Thymus (tissue), 11 donors: ENCODE data around the gene PDK4. TPM values are rescaled to one million over a fixed set of nuclear protein-coding genes. Genes with fewer than 3 reads are reported as not detected.
A peak's percentile ranks its signal among the peaks of the same experiment; 100 is the strongest.

Experiments used
- DNase-seq, 9 donors: peaks; one replicate each; pipeline ENCODE4 v3.0.0-alpha.2; 2013; ENCODE audit warnings: low spot score in 9 of 9, low read depth in 6 of 9, missing footprints in 1 of 9
- H3K27ac ChIP-seq, 2 donors: one replicate each; pipeline ENCODE4 v1.5.1; 2013; ENCODE audit warnings: control low read depth in 1 of 2, low read depth in 1 of 2, low read length in 1 of 2, mild to moderate bottlenecking in 1 of 2, moderate library complexity in 1 of 2
- H3K27me3 ChIP-seq, 2 donors: one replicate each; pipeline ENCODE4 v1.5.1; 2013; ENCODE audit warnings: low read length in 1 of 2; ENCODE audit not compliant: control insufficient read depth in 2 of 2, insufficient read depth in 1 of 2
- H3K36me3 ChIP-seq, 2 donors: one replicate each; pipeline ENCODE4 v1.5.1; 2013; ENCODE audit warnings: low read length in 1 of 2, mild to moderate bottlenecking in 1 of 2, moderate library complexity in 1 of 2; ENCODE audit not compliant: control insufficient read depth in 2 of 2, insufficient read depth in 2 of 2
- H3K4me1 ChIP-seq, 2 donors: one replicate each; pipeline ENCODE4 v1.5.1; 2013; ENCODE audit warnings: low read length in 2 of 2; ENCODE audit not compliant: control insufficient read depth in 2 of 2, insufficient read depth in 2 of 2
- H3K4me3 ChIP-seq, 2 donors: one replicate each; pipeline ENCODE4 v1.5.1; 2013; ENCODE audit warnings: low read length in 2 of 2, control low read depth in 1 of 2, mild to moderate bottlenecking in 1 of 2
- H3K9me3 ChIP-seq, 2 donors: one replicate each; pipeline ENCODE4 v1.5.1; 2013; ENCODE audit warnings: low read length in 1 of 2, mild to moderate bottlenecking in 1 of 2; ENCODE audit not compliant: control insufficient read depth in 2 of 2, insufficient read depth in 1 of 2
- WGBS: extraction: QIAGEN DNeasy Blood & Tissue Kit; methylation state at CpG from one replicate; pipeline ENCODE4 v1.1.7; 2013; 5-methylcytosine and 5-hydroxymethylcytosine counted together
- polyA plus RNA-seq: library from polyadenylated mRNA; stranded (reverse); fragments of 200-250 nt; gene quantifications from one replicate; pipeline ENCODE4 v1.2.3, GENCODE V29; 2013
- total RNA-seq: library from RNA; stranded (reverse); fragments of 120-200 nt; gene quantifications from one replicate; pipeline ENCODE4 v1.2.4, GENCODE V29; 2013
- donor health status: healthy.

The PDK4 gene
- total and polyA plus RNA-seq, 2 donors = 4.6 to 153 TPM

- DNase-seq = no peak
- Histone ChIP-seq H3K36me3 (no peaks in the 10 kb centered on the region), H3K27me3 (peaks cover 7 to 19% of the 10 kb centered on the region in 2 donors), H3K27ac (peak overlapping the region; percentile 61 to 65), H3K4me3 (peak overlapping the region; percentile 11 to 24), H3K9me3 (no peaks in the 10 kb centered on the region), H3K4me1 (peaks cover 0 to 3% of the 10 kb centered on the region in 2 donors)
- WGBS = 71% methylated on average over 8 of the region's 8 CpGs
Measured at GRCh38 chr7:95595746-95596197, 544 bp downstream of the PDK4 start.

DNA sequence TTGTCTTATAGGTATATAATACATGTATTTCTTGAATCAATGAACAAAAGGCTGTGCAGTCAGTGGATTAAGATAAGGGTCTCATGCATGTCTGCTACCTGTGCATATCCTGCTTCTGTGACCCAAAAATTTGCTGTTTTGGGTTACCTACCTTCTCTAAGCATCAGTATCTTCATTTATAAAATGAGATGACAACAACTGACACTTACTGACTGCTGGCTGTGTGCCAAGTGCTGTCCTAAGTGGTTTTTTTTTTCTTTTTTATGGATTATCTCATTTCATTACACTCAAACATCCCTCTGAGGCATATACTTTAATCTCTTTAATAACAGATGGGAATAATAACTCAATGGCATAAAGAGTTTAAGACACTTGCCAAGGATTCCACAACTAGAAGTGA is 2.1 kb downstream of the PDK4 start:
- Histone ChIP-seq H3K4me1 (peaks cover 0 to 3% of the 10 kb centered on the region in 2 donors), H3K9me3 (no peaks in the 10 kb centered on the region), H3K27ac (no peak overlapping the region), H3K27me3 (peaks cover 7 to 19% of the 10 kb centered on the region in 2 donors), H3K4me3 (no peak overlapping the region), H3K36me3 (no peaks in the 10 kb centered on the region)
- no peak for DNase-seq

- H3K4me3 ChIP-seq = no peak overlapping the region
- WGBS = 88% methylated on average over 2 of the region's 2 CpGs
- no peaks in the 10 kb centered on the region for H3K36me3 ChIP-seq
- H3K27ac ChIP-seq = no peak overlapping the region
- DNase-seq = no peak
- peaks cover 7 to 19% of the 10 kb centered on the region in 2 donors for H3K27me3 ChIP-seq
- no peaks in the 10 kb centered on the region for H3K9me3 ChIP-seq
- H3K4me1 ChIP-seq = peaks cover 0 to 3% of the 10 kb centered on the region in 2 donors
Measured at GRCh38 chr7:95593343-95593742, 3.0 kb downstream of the PDK4 start.

DNA sequence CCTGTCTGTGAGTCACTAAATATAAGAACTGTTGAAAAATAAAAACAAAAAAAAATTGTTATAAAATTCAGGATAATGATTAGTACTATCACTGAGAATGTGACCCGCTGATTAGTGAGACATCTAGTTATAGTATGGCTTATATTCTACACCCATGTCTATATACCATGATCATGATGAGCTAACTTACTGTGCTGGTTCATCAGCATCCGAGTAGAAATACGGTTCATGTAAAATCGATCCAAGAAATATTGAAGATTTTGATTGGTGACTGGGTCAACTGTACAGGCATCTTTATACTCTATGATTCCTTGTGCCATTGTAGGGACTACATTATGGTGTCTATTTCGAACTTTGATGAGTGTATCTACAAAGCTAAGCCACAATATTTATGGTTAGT is 3.7 kb downstream of the PDK4 start:
- Histone ChIP-seq H3K9me3 (no peaks in the 10 kb centered on the region), H3K4me1 (peaks cover 0 to 3% of the 10 kb centered on the region in 2 donors), H3K36me3 (no peaks in the 10 kb centered on the region), H3K4me3 (no peak overlapping the region), H3K27me3 (peaks cover 7 to 19% of the 10 kb centered on the region in 2 donors), H3K27ac (no peak overlapping the region)
- DNase-seq = no peak
- 93% methylated on average over 5 of the region's 5 CpGs for WGBS

GRCh38 chr7:95590387-95591248 is 5.7 kb downstream of the PDK4 start:
- H3K27me3 ChIP-seq = peaks cover under 1 to 5% of the 10 kb centered on the region in 2 donors
- no peak for DNase-seq
- H3K27ac ChIP-seq = no peak overlapping the region
- H3K9me3 ChIP-seq = no peaks in the 10 kb centered on the region
- H3K4me3 ChIP-seq = no peak overlapping the region
- no peaks in the 10 kb centered on the region for H3K4me1 ChIP-seq
- 91% methylated on average over 5 of the region's 5 CpGs for WGBS
- no peaks in the 10 kb centered on the region for H3K36me3 ChIP-seq

- no peak for DNase-seq
- no peaks in the 10 kb centered on the region for H3K4me1 ChIP-seq
- H3K36me3 ChIP-seq = no peaks in the 10 kb centered on the region
- no peaks in the 10 kb centered on the region for H3K9me3 ChIP-seq
- WGBS = 99% methylated on average over 1 of the region's 1 CpG
- no peaks in the 10 kb centered on the region for H3K27me3 ChIP-seq
- no peak overlapping the region for H3K4me3 ChIP-seq
- no peak overlapping the region for H3K27ac ChIP-seq
Measured at GRCh38 chr7:95589766-95590165, 6.5 kb downstream of the PDK4 start.

GRCh38 chr7:95589031-95589430 is 7.3 kb downstream of the PDK4 start:
- no peak for DNase-seq
- no peaks in the 10 kb centered on the region for H3K4me1 ChIP-seq
- H3K27ac ChIP-seq = no peak overlapping the region
- no peaks in the 10 kb centered on the region for H3K36me3 ChIP-seq
- no peaks in the 10 kb centered on the region for H3K9me3 ChIP-seq
- no peaks in the 10 kb centered on the region for H3K27me3 ChIP-seq
- H3K4me3 ChIP-seq = no peak overlapping the region

- H3K27me3 ChIP-seq = no peaks in the 10 kb centered on the region
Measured at GRCh38 chr7:95586951-95587301, 9.4 kb downstream of the PDK4 start.

GRCh38 chr7:95585426-95585789 is 10.9 kb downstream of the PDK4 start:
- no peak overlapping the region for H3K27ac ChIP-seq
- no peaks in the 10 kb centered on the region for H3K4me1 ChIP-seq
- H3K9me3 ChIP-seq = no peaks in the 10 kb centered on the region
- H3K36me3 ChIP-seq = no peaks in the 10 kb centered on the region
- H3K4me3 ChIP-seq = no peak overlapping the region
- no peaks in the 10 kb centered on the region for H3K27me3 ChIP-seq
- no peak for DNase-seq
- 95% methylated on average over 3 of the region's 3 CpGs for WGBS

More at GRCh38 chr7:95586951-95587301, 9.4 kb downstream of the PDK4 start:
- no peak overlapping the region for H3K4me3 ChIP-seq
- H3K9me3 ChIP-seq = no peaks in the 10 kb centered on the region
- H3K4me1 ChIP-seq = no peaks in the 10 kb centered on the region
- WGBS = 97% methylated on average over 3 of the region's 3 CpGs
- DNase-seq = no peak
- H3K36me3 ChIP-seq = no peaks in the 10 kb centered on the region
- no peak overlapping the region for H3K27ac ChIP-seq
